Prostate gland (tissue), 2 donors: Measurements from ENCODE around the gene SLC9A8.

ENCODE experiments used
- POLR2A ChIP-seq: fragments of 450-650 bp; IDR thresholded peaks from one replicate; pipeline ENCODE4 v1.6.1; 2016; ENCODE audit warnings: antibody characterized with exemption, mild to moderate bottlenecking
- TF ChIP-seq, protein P1 (sequence below), 4 experiments: fragments of 200-600 bp in 2 of 4; fragments of 450-650 bp in 2 of 4; sonication (generic) in 2 of 4; IDR thresholded peaks; 1 replicate in 3 of 4; 2 replicates in 1 of 4; pipeline ENCODE4 v1.5.1; 2016 to 2019; ENCODE audit warnings: antibody characterized with exemption in 4 of 4, mild to moderate bottlenecking in 2 of 4, moderate library complexity in 2 of 4

- no peak for TF ChIP-seq POLR2A
- TF ChIP-seq, protein P1, sequence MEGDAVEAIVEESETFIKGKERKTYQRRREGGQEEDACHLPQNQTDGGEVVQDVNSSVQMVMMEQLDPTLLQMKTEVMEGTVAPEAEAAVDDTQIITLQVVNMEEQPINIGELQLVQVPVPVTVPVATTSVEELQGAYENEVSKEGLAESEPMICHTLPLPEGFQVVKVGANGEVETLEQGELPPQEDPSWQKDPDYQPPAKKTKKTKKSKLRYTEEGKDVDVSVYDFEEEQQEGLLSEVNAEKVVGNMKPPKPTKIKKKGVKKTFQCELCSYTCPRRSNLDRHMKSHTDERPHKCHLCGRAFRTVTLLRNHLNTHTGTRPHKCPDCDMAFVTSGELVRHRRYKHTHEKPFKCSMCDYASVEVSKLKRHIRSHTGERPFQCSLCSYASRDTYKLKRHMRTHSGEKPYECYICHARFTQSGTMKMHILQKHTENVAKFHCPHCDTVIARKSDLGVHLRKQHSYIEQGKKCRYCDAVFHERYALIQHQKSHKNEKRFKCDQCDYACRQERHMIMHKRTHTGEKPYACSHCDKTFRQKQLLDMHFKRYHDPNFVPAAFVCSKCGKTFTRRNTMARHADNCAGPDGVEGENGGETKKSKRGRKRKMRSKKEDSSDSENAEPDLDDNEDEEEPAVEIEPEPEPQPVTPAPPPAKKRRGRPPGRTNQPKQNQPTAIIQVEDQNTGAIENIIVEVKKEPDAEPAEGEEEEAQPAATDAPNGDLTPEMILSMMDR (IDR thresholded peaks at IDR 0.05) = no peak
These were observed 64.8 kb downstream of the SLC9A8 start for GRCh38 chr20:49877386-49877921.
